ENCODE data around the gene CD3E. TPM values are rescaled to one million over a fixed set of nuclear protein-coding genes. Genes with fewer than 3 reads are reported as not detected.

The CD3E gene
- total and polyA plus RNA-seq, 3 experiments from 2014 or later: 534 to 1,158 (median 541) TPM

DNA sequence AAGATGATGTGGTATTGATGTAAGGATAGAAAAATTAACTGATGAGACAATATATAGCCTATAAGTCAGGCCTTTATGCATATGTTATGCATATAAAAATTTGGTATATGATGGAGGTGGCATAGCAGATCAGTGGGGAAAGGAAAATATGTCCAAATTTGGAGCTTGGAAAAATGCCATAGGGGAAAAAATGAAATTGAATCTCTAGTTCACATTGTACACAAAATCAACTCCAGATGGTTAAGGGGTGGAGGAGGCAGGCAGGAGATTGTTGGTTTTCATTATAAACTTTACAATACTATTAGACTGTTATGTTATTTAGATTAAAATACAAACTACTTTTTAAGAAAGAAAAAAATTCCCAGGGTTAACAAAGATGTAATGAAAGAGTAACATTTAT is 15.1 kb upstream of the CD3E start:
- Mint-ChIP-seq H3K27ac (no peak overlapping the region), H3K4me1 (peaks cover 6 to 11% (median 7%) of the 10 kb centered on the region in 3 donors), H3K9me3 (peaks cover 0 to 3% (median 0%) of the 10 kb centered on the region in 5 donors), H3K27me3 (no peaks in the 10 kb centered on the region), H3K36me3 (no peaks in the 10 kb centered on the region), H3K4me3 (no peak overlapping the region)
- H3K27ac ChIP-seq (ENCODE audit: low read depth, low read length): no peak overlapping the region
- no peaks in the 10 kb centered on the region for H3K27me3 ChIP-seq (ENCODE audit: insufficient read depth, low read length, poor library complexity, severe bottlenecking)
- CTCF ChIA-PET: interaction anchor here (0.7 to 2.0 kb wide), 4 partner anchors 11 to 95 kb away, joined by 3 to 18 read pairs (median 4); no protein-coding TSS in a partner anchor
- POLR2A ChIA-PET: interaction anchor here (0.6 kb wide), 1 partner anchor 94 kb away, joined by 4 read pairs; no protein-coding TSS in a partner anchor
- peaks cover 5% of the 10 kb centered on the region for H3K4me1 ChIP-seq (ENCODE audit: insufficient read depth, low read length)
- no peak for DNase-seq
- H3K9me3 ChIP-seq (ENCODE audit: low read length): no peaks in the 10 kb centered on the region
- H3K36me3 ChIP-seq (ENCODE audit: insufficient read depth, low read length): no peaks in the 10 kb centered on the region
- H3K4me3 ChIP-seq (ENCODE audit: low read length): no peak overlapping the region

DNA sequence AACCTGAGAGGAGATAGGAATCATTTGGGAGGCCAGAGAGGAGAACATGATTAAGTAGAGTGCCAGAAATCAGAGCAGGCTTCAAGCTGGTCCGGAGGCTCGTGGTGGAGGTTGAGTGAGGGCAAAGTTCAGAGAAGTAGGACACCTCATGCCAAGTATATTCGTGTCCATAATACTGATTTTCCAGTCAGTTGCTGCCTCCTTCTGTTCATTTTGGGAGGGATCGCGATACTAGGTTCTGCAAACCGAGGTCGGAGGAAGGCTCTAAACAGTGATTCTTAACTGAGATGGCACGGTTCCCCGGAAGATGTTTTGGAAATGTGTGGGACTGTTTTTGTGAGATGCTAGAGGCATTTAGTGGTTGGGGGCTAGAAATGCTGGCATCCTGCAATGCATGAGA is 13.6 kb upstream of the CD3E start:
- Mint-ChIP-seq H3K9me3 (peaks cover 0 to 3% (median 0%) of the 10 kb centered on the region in 5 donors), H3K27ac (peak overlapping the region in 2 of 8 donors; percentile 34 to 87), H3K4me1 (peaks cover 9 to 14% (median 12%) of the 10 kb centered on the region in 3 donors), H3K4me3 (no peak overlapping the region), H3K27me3 (no peaks in the 10 kb centered on the region), H3K36me3 (no peaks in the 10 kb centered on the region)
- ChIA-PET POLR2A (interaction anchor here (1.0 kb wide), 1 partner anchor 66 kb away, joined by 3 read pairs; the partner anchor contains the start of gene JAML), CTCF (interaction anchor here (1.0 to 1.7 kb wide), 10 partner anchors 10 to 146 kb away, joined by 3 to 14 read pairs (median 4); no protein-coding TSS in a partner anchor)
- no peaks in the 10 kb centered on the region for H3K36me3 ChIP-seq (ENCODE audit: insufficient read depth, low read length)
- H3K27me3 ChIP-seq (ENCODE audit: insufficient read depth, low read length, poor library complexity, severe bottlenecking): no peaks in the 10 kb centered on the region
- no peak overlapping the region for H3K27ac ChIP-seq (ENCODE audit: low read depth, low read length)
- no peaks in the 10 kb centered on the region for H3K9me3 ChIP-seq (ENCODE audit: low read length)
- peaks cover 7% of the 10 kb centered on the region for H3K4me1 ChIP-seq (ENCODE audit: insufficient read depth, low read length)
- no peak overlapping the region for H3K4me3 ChIP-seq (ENCODE audit: low read length)
- DNase-seq: peak in 3 of 5 donors; percentile 46 to 55 (median 46)

DNA sequence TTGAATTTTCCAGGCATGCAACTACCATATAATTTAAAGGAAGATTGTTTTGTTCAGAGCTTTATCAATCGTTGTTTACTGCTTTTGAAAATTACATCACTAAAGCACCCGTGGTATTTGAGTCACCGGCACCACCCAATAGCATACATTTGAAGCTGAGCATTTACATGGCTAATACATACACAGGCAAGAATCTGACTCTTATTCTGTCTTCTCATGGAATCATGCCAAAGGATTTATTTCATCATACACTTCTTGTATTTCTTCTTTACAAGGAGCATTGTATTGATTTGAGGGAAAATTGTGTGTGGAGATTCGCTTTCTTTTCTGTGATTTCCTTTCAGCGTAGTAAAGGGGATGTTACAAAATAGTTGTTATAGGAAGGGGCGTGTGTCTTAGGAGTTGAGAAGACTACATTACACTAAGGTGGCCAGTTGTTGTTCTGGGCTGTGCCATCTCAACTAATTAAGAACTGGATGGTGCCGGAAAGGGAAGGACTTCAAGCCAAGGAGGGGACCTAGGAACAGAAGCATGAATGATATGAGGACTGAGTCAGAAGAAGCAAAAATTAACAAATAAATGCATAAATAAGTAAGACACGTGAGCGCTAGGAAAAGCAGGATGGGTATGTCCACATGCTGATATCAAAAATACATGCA is 12.9 kb upstream of the CD3E start:
- CTCF ChIA-PET: interaction anchor here (1.0 to 1.6 kb wide), 9 partner anchors 9 to 147 kb away, joined by 3 to 14 read pairs (median 5); no protein-coding TSS in a partner anchor

DNA sequence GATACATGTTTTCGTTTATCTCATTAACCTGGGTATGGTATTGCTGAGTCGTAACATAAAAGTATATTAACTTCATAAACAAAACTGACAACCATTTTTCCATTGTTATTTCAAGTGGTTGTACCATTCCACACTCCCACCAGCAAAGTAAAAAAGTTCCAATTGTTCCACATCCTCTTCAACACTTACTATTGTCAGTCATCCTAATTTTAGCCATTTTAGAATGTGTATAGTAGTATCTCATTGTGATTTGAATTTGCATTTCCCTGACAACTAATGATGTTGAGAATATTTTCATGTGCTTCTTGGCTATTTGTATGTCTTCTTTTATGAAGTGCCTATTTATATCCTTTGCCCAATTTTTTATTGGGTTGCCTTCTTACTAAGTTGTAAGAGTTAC is 10.5 kb upstream of the CD3E start:
- Histone ChIP-seq H3K4me1 (ENCODE audit: insufficient read depth, low read length) (peaks cover 11% of the 10 kb centered on the region), H3K9me3 (ENCODE audit: low read length) (no peaks in the 10 kb centered on the region), H3K4me3 (ENCODE audit: low read length) (no peak overlapping the region), H3K27ac (ENCODE audit: low read depth, low read length) (no peak overlapping the region), H3K27me3 (ENCODE audit: insufficient read depth, low read length, poor library complexity, severe bottlenecking) (no peaks in the 10 kb centered on the region), H3K36me3 (ENCODE audit: insufficient read depth, low read length) (no peaks in the 10 kb centered on the region)
- ChIA-PET CTCF (interaction anchor here (1.8 to 2.6 kb wide), 4 partner anchors 10 to 105 kb away, joined by 6 to 25 read pairs (median 8); partner anchors contain the start of gene JAML), POLR2A (interaction anchor here (0.7 kb wide), 3 partner anchors 29 to 100 kb away, joined by 4 to 11 read pairs (median 11); no protein-coding TSS in a partner anchor)
- no peaks in the 10 kb centered on the region for H3K27me3 Mint-ChIP-seq
- no peaks in the 10 kb centered on the region for H3K36me3 Mint-ChIP-seq
- H3K9me3 Mint-ChIP-seq: peaks cover 0 to 3% (median 0%) of the 10 kb centered on the region in 5 donors
- no peak overlapping the region for H3K4me3 Mint-ChIP-seq
- peaks cover 14 to 21% (median 20%) of the 10 kb centered on the region in 3 donors for H3K4me1 Mint-ChIP-seq
- H3K27ac Mint-ChIP-seq: no peak overlapping the region
- no peak for DNase-seq

More for the DNA sequence above, 12.9 kb upstream of the CD3E start:
- POLR2A ChIA-PET: interaction anchor here (1.0 kb wide), 1 partner anchor 67 kb away, joined by 3 read pairs; the partner anchor contains the start of gene JAML
- H3K4me1 Mint-ChIP-seq: peaks cover 14 to 21% (median 19%) of the 10 kb centered on the region in 3 donors
- H3K27ac Mint-ChIP-seq: peak overlapping the region in 1 of 8 donors; percentile 15
- H3K36me3 ChIP-seq (ENCODE audit: insufficient read depth, low read length): no peaks in the 10 kb centered on the region
- H3K27ac ChIP-seq (ENCODE audit: low read depth, low read length): no peak overlapping the region
- H3K27me3 ChIP-seq (ENCODE audit: insufficient read depth, low read length, poor library complexity, severe bottlenecking): no peaks in the 10 kb centered on the region
- H3K27me3 Mint-ChIP-seq: no peaks in the 10 kb centered on the region
- no peak overlapping the region for H3K4me3 Mint-ChIP-seq
- DNase-seq: no peak
- peaks cover 11% of the 10 kb centered on the region for H3K4me1 ChIP-seq (ENCODE audit: insufficient read depth, low read length)
- H3K4me3 ChIP-seq (ENCODE audit: low read length): no peak overlapping the region
- peaks cover 0 to 3% (median 0%) of the 10 kb centered on the region in 5 donors for H3K9me3 Mint-ChIP-seq
- no peaks in the 10 kb centered on the region for H3K36me3 Mint-ChIP-seq
- no peaks in the 10 kb centered on the region for H3K9me3 ChIP-seq (ENCODE audit: low read length)

DNA sequence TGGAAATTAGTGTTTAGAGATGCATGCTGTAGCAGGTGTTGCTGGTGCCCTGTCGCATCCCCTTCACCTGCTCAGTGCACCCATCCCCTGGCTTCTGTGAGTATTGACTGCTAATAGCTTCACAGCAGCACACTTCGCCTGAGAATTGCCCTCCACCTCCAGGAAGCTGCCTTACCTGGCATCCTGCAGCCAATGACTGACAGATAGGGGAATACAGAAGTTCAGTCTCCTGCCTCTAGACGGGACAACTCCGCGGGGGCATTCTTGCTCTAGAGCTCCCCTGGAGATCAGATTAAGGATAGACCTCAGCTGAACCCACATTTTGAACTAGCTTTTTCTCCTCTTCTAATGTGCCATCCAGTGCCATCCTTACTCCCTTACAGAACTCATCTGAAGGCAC is 9.3 kb upstream of the CD3E start:
- peaks cover 11% of the 10 kb centered on the region for H3K4me1 ChIP-seq (ENCODE audit: insufficient read depth, low read length)
- H3K4me1 Mint-ChIP-seq: peaks cover 14 to 20% (median 20%) of the 10 kb centered on the region in 3 donors
- H3K27ac ChIP-seq (ENCODE audit: low read depth, low read length): no peak overlapping the region
- H3K9me3 ChIP-seq (ENCODE audit: low read length): no peaks in the 10 kb centered on the region
- H3K27me3 Mint-ChIP-seq: no peaks in the 10 kb centered on the region
- ChIA-PET POLR2A (no interaction called here), CTCF (interaction anchor here (0.6 to 2.7 kb wide), 39 partner anchors 10 to 761 kb away, joined by 3 to 26 read pairs (median 4); partner anchors contain the start of genes CD3E, JAML, MPZL2 and MPZL3)
- H3K27ac Mint-ChIP-seq: peak overlapping the region in 1 of 8 donors; percentile 34
- H3K36me3 Mint-ChIP-seq: no peaks in the 10 kb centered on the region
- no peaks in the 10 kb centered on the region for H3K9me3 Mint-ChIP-seq
- DNase-seq: no peak
- H3K27me3 ChIP-seq (ENCODE audit: insufficient read depth, low read length, poor library complexity, severe bottlenecking): no peaks in the 10 kb centered on the region
- no peak overlapping the region for H3K4me3 ChIP-seq (ENCODE audit: low read length)
- H3K4me3 Mint-ChIP-seq: no peak overlapping the region
- H3K36me3 ChIP-seq (ENCODE audit: insufficient read depth, low read length): no peaks in the 10 kb centered on the region

DNA sequence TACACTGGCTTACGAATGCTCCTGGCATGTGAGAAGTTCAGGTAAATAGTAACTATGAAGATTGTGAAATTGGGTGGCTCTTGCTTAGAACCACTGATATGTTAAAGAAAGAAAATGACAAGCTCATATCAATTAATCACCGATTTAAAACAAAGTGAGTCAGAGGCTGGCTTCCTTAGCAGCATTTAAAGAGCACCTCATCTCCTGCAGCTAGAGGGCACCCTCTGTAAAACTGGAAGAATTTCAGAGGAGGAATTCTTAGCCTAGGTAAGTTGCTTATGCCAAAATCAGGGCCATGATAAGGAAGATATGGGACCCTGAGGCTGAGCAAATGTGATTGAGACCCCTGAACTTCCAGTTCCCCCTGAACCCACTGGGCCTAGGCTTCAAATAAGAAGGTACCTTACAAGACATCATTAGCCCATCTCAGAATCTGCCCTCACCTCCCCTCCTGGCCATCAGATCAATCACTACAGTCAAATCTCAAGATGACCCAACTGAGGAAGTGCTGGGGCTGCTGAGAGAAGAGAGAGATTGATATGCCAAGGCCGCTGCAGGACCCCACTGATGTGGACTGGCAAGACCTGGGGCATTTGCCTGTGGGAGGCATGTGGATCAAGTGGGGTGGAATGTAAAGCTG is 8.6 kb upstream of the CD3E start:
- Histone ChIP-seq H3K27me3 (ENCODE audit: insufficient read depth, low read length, poor library complexity, severe bottlenecking) (no peaks in the 10 kb centered on the region), H3K27ac (ENCODE audit: low read depth, low read length) (no peak overlapping the region), H3K4me3 (ENCODE audit: low read length) (no peak overlapping the region), H3K9me3 (ENCODE audit: low read length) (no peaks in the 10 kb centered on the region), H3K4me1 (ENCODE audit: insufficient read depth, low read length) (peaks cover 8% of the 10 kb centered on the region), H3K36me3 (ENCODE audit: insufficient read depth, low read length) (no peaks in the 10 kb centered on the region)
- no peaks in the 10 kb centered on the region for H3K36me3 Mint-ChIP-seq
- H3K27me3 Mint-ChIP-seq: no peaks in the 10 kb centered on the region
- CTCF ChIA-PET: interaction anchor here (0.6 to 2.7 kb wide), 39 partner anchors 9 to 760 kb away, joined by 3 to 26 read pairs (median 4); partner anchors contain the start of genes CD3E, JAML, MPZL2 and MPZL3
- H3K27ac Mint-ChIP-seq: peak overlapping the region; percentile 34 to 85 (median 74)
- peaks cover 12 to 20% (median 17%) of the 10 kb centered on the region in 3 donors for H3K4me1 Mint-ChIP-seq
- POLR2A ChIA-PET: no interaction called here
- H3K4me3 Mint-ChIP-seq: no peak overlapping the region
- DNase-seq: peak in 3 of 5 donors; percentile 45 to 68 (median 53)
- no peaks in the 10 kb centered on the region for H3K9me3 Mint-ChIP-seq

DNA sequence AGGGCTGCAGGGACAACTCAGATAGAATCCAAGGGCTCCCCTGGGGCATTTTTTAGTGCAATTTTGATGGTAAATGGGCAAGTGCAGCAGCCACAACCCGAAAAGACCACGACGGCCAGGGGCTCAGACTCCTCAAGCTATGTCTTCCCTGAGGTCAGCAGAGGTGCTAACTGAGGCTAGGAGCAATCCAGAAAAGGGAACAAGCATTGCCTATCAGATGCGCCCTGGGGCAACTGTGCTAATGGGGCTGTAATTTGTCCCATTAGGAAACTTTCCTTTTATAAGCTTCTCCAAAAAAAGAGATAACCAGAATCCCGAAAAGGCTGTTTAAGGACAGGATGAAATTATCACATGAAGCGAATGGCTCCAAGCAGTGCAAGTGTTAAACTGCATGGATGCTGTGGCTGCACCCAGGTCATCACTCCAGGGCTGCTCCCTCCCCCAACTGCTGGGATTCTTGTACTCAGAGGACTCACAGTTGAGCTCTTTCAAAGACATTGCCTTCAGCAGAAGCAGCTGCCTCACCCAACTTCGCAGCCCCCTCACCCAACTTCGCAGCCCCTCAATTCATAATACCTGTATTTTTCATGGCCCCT is 2.8 kb upstream of the CD3E start:
- Histone ChIP-seq H3K4me1 (ENCODE audit: insufficient read depth, low read length) (peaks cover 30% of the 10 kb centered on the region), H3K9me3 (ENCODE audit: low read length) (no peaks in the 10 kb centered on the region), H3K27me3 (ENCODE audit: insufficient read depth, low read length, poor library complexity, severe bottlenecking) (no peaks in the 10 kb centered on the region), H3K27ac (ENCODE audit: low read depth, low read length) (no peak overlapping the region), H3K4me3 (ENCODE audit: low read length) (no peak overlapping the region), H3K36me3 (ENCODE audit: insufficient read depth, low read length) (no peaks in the 10 kb centered on the region)
- peak overlapping the region in 5 of 8 donors; percentile 47 to 82 (median 57) for H3K27ac Mint-ChIP-seq
- ChIA-PET CTCF (interaction anchor here (0.6 to 2.3 kb wide), 6 partner anchors 12 to 138 kb away, joined by 3 to 7 read pairs (median 3); no protein-coding TSS in a partner anchor), POLR2A (interaction anchor here (0.9 kb wide), 1 partner anchor 50 kb away, joined by 4 read pairs; no protein-coding TSS in a partner anchor)
- peaks cover 8 to 17% (median 11%) of the 10 kb centered on the region in 3 donors for H3K36me3 Mint-ChIP-seq
- H3K27me3 Mint-ChIP-seq: no peaks in the 10 kb centered on the region
- H3K4me3 Mint-ChIP-seq: no peak overlapping the region
- no peak for DNase-seq
- H3K9me3 Mint-ChIP-seq: no peaks in the 10 kb centered on the region
- H3K4me1 Mint-ChIP-seq: peaks cover 38 to 52% (median 44%) of the 10 kb centered on the region in 3 donors
